WERI-Rb-1 (cell line): ENCODE data around the gene DOK1.

Source experiments
- DNase-seq: peaks from one replicate; pipeline ENCODE4 v3.0.0-alpha.2; 2020
- H3K27ac ChIP-seq: fragments of 250-450 bp; sonication (Bioruptor Pico); 2 replicates; pipeline ENCODE4 v1.5.1; 2020; ENCODE audit warnings: mild to moderate bottlenecking, moderate library complexity
- H3K27me3 ChIP-seq: fragments of 250-450 bp; sonication (Bioruptor Pico); 2 replicates; pipeline ENCODE4 v1.5.1; 2021; ENCODE audit warnings: mild to moderate bottlenecking, low read depth, moderate library complexity; ENCODE audit not compliant: insufficient read depth, severe bottlenecking
- H3K36me3 ChIP-seq: fragments of 250-450 bp; sonication (Bioruptor Pico); 2 replicates; pipeline ENCODE4 v1.5.1; 2020; ENCODE audit warnings: mild to moderate bottlenecking, moderate library complexity
- H3K4me3 ChIP-seq: 2 replicates; pipeline ENCODE4 v1.5.1; 2011; ENCODE audit warnings: low read depth, mild to moderate bottlenecking, control low read depth, low read length
- H3K9me3 ChIP-seq: fragments of 250-450 bp; sonication (Bioruptor Pico); 2 replicates; pipeline ENCODE4 v1.5.1; 2021; ENCODE audit warnings: mild to moderate bottlenecking, moderate library complexity; ENCODE audit not compliant: severe bottlenecking
- CTCF ChIP-seq: IDR thresholded peaks from 2 replicates; pipeline ENCODE4 v1.5.1; 2011; ENCODE audit warnings: low read depth, mild to moderate bottlenecking, control low read depth, inconsistent platforms, low read length

Gene DOK1

GRCh38 chr2:74554820-74555531, 456 bp downstream of the DOK1 start:
- H3K9me3 ChIP-seq: no peaks in the 10 kb centered on the region
- H3K27me3 ChIP-seq: no peaks in the 10 kb centered on the region
- H3K27ac ChIP-seq: peak overlapping the region; percentile 86
- peak; percentile 71 for DNase-seq
- peak overlapping the region; percentile 85 for H3K4me3 ChIP-seq
- H3K36me3 ChIP-seq: peaks cover 10% of the 10 kb centered on the region
- TF ChIP-seq CTCF: 0 out of 2 replicates have a peak, but pooled peaks have one; percentile 0

- Histone ChIP-seq H3K4me3 (peak overlapping the region; percentile 85), H3K36me3 (peaks cover 10% of the 10 kb centered on the region; the same call in 1 of the 2 replicates), H3K27ac (no peak overlapping the region), H3K27me3 (no peaks in the 10 kb centered on the region), H3K9me3 (no peaks in the 10 kb centered on the region)
- no peak for TF ChIP-seq CTCF
- no peak for DNase-seq
These were observed 1.1 kb downstream of the DOK1 start for GRCh38 chr2:74555610-74556103.

GRCh38 chr2:74556159-74556558, 1.6 kb downstream of the DOK1 start:
- no peak overlapping the region for H3K4me3 ChIP-seq

GRCh38 chr2:74556831-74557370, 2.4 kb downstream of the DOK1 start:
- Histone ChIP-seq H3K36me3 (peaks cover 7% of the 10 kb centered on the region; the same call in 1 of the 2 replicates), H3K27me3 (no peaks in the 10 kb centered on the region), H3K27ac (no peak overlapping the region), H3K9me3 (no peaks in the 10 kb centered on the region), H3K4me3 (no peak overlapping the region)
- no peak for DNase-seq
- no peak for TF ChIP-seq CTCF

More at GRCh38 chr2:74556159-74556558, 1.6 kb downstream of the DOK1 start:
- Histone ChIP-seq H3K9me3 (no peaks in the 10 kb centered on the region), H3K27me3 (no peaks in the 10 kb centered on the region), H3K36me3 (peaks cover 9% of the 10 kb centered on the region; the same call in 1 of the 2 replicates), H3K27ac (no peak overlapping the region)
- no peak for TF ChIP-seq CTCF
- DNase-seq: no peak

- H3K27me3 ChIP-seq: no peaks in the 10 kb centered on the region
- no peaks in the 10 kb centered on the region for H3K9me3 ChIP-seq
- peaks cover 7% of the 10 kb centered on the region; the same call in 1 of the 2 replicates for H3K36me3 ChIP-seq
- no peak overlapping the region for H3K4me3 ChIP-seq
- no peak for TF ChIP-seq CTCF
- H3K27ac ChIP-seq: no peak overlapping the region
- DNase-seq: no peak
These were observed 4.0 kb downstream of the DOK1 start for GRCh38 chr2:74558284-74559230.
